ENCODE results near the gene ACTL9.
A peak's percentile ranks its signal among the peaks of the same experiment; 100 is the strongest.
"Not testable (repeated sequence)": the region's sequence is repeated elsewhere in the genome, so short reads cannot be mapped to it uniquely, and the experiment has no call there.

The ACTL9 gene

GRCh38 chr19:8698433-8699063 lies at the start of gene ACTL9:
Gene ACTL9, minus strand, starts transcription at chr19:8698795. Its CDS starts 94 bp downstream, at chr19:8698701.
- DNase-seq (ENCODE audit: low read depth in 2 of 2), result no peak

- DNase-seq (ENCODE audit: low read depth in 2 of 2), result not testable (repeated sequence)
Observed at GRCh38 chr19:8739291-8740065, 40.9 kb upstream of the ACTL9 start.

GRCh38 chr19:8738377-8738776 lies 39.8 kb upstream of the ACTL9 start:
- no peak for DNase-seq (ENCODE audit: low read depth in 2 of 2)

GRCh38 chr19:8731428-8732169 lies 33.0 kb upstream of the ACTL9 start:
- DNase-seq (ENCODE audit: low read depth in 2 of 2), result no peak

GRCh38 chr19:8724276-8724675 lies 25.7 kb upstream of the ACTL9 start:
- DNase-seq (ENCODE audit: low read depth in 2 of 2), result no peak

GRCh38 chr19:8722032-8722431 lies 23.4 kb upstream of the ACTL9 start:
- no peak for DNase-seq (ENCODE audit: low read depth in 2 of 2)

- DNase-seq (ENCODE audit: low read depth in 2 of 2), result no peak
Observed at GRCh38 chr19:8721334-8721733, 22.7 kb upstream of the ACTL9 start, which contains the start of gene OR2Z1. Gene OR2Z1, plus strand, starts transcription at chr19:8721634. Its CDS starts 9,395 bp downstream, at chr19:8731029.

- DNase-seq (ENCODE audit: low read depth in 2 of 2), result not testable (repeated sequence)
Observed at GRCh38 chr19:8710337-8710736, 11.7 kb upstream of the ACTL9 start.

- no peak for DNase-seq (ENCODE audit: low read depth in 2 of 2)
Observed at GRCh38 chr19:8705742-8706141, 7.1 kb upstream of the ACTL9 start.

GRCh38 chr19:8705304-8705703 lies 6.7 kb upstream of the ACTL9 start:
- DNase-seq (ENCODE audit: low read depth in 2 of 2), result not testable (repeated sequence)

- DNase-seq (ENCODE audit: low read depth in 2 of 2), result no peak
Observed at GRCh38 chr19:8703223-8703622, 4.6 kb upstream of the ACTL9 start.

GRCh38 chr19:8702350-8702749 lies 3.8 kb upstream of the ACTL9 start:
- DNase-seq (ENCODE audit: low read depth in 2 of 2), result peak in 1 of 2 donors; percentile 30

- no peak for DNase-seq (ENCODE audit: low read depth in 2 of 2)
Observed at GRCh38 chr19:8700956-8701355, 2.4 kb upstream of the ACTL9 start.

GRCh38 chr19:8699908-8700307 lies 1.3 kb upstream of the ACTL9 start:
- DNase-seq (ENCODE audit: low read depth in 2 of 2), result no peak

GRCh38 chr19:8697671-8698432 lies 743 bp downstream of the ACTL9 start:
- DNase-seq (ENCODE audit: low read depth in 2 of 2), result no peak

GRCh38 chr19:8696993-8697392 lies 1.6 kb downstream of the ACTL9 start:
- peak in 1 of 2 donors; percentile 27 for DNase-seq (ENCODE audit: low read depth in 2 of 2)

- no peak for DNase-seq (ENCODE audit: low read depth in 2 of 2)
Observed at GRCh38 chr19:8695911-8696310, 2.7 kb downstream of the ACTL9 start.

GRCh38 chr19:8695501-8695900 lies 3.1 kb downstream of the ACTL9 start:
- no peak for DNase-seq (ENCODE audit: low read depth in 2 of 2)

- no peak for DNase-seq (ENCODE audit: low read depth in 2 of 2)
Observed at GRCh38 chr19:8690753-8691539, 7.6 kb downstream of the ACTL9 start.

- no peak for DNase-seq (ENCODE audit: low read depth in 2 of 2)
Observed at GRCh38 chr19:8688930-8689329, 9.7 kb downstream of the ACTL9 start.

- DNase-seq (ENCODE audit: low read depth in 2 of 2), result no peak
Observed at GRCh38 chr19:8686549-8686948, 12.0 kb downstream of the ACTL9 start.
